B cell (primary cell): ENCODE measurements around the gene ACTMAP. TPM values are rescaled to one million over a fixed set of nuclear protein-coding genes. Genes with fewer than 3 reads are reported as not detected.

Experiments used
- ATAC-seq: fragments of 200-7000 bp; cut with Tn5 transposase; one replicate; pipeline ENCODE4 v1.10.0; 2021; ENCODE audit warnings: low read depth, mild to moderate bottlenecking, moderate number of reproducible peaks, moderate library complexity
- CTCF ChIA-PET: fragments of 350-600 bp; sonication (Branson Sonifier 250); formaldehyde crosslinking; loops from one replicate; lab custom pipeline; 2021; ENCODE audit warnings: antibody characterized with exemption, inconsistent platforms; lab: Charles Lee
- POLR2A ChIA-PET: fragments of 350-600 bp; sonication (Branson Sonifier 250); formaldehyde crosslinking; loops from one replicate; lab custom pipeline; 2021; ENCODE audit warnings: antibody characterized with exemption; lab: Charles Lee
- DNase-seq: peaks from one replicate; pipeline ENCODE4 v3.0.0; 2013
- H2AFZ ChIP-seq: 2 replicates; pipeline ENCODE4 v1.6.1; 2012; ENCODE audit warnings: mild to moderate bottlenecking, low read depth, low read length; ENCODE audit not compliant: insufficient read depth, poor library complexity, severe bottlenecking
- H3K27ac ChIP-seq, 2 donors: 1 replicate in 1 of 2; 2 replicates in 1 of 2; pipeline ENCODE4 v1.5.1; 2012 to 2013; ENCODE audit warnings: low read length in 2 of 2, mild to moderate bottlenecking in 2 of 2, moderate library complexity in 1 of 2
- H3K27me3 ChIP-seq, 4 experiments: fragments of 200-600 bp in 1 of 4; sonication (generic) in 1 of 4; replicated peaks in 1 of 4; 1 replicate in 2 of 4; 2 replicates in 2 of 4; pipeline versions ENCODE4 v1.6.1 to v1.7.0; 2013 to 2016; ENCODE audit warnings: low read length in 3 of 4, mild to moderate bottlenecking in 2 of 4, mixed read lengths in 1 of 4, moderate library complexity in 1 of 4; ENCODE audit not compliant: insufficient read depth in 4 of 4, control insufficient read depth in 3 of 4; ENCODE audit errors: control extremely low read depth in 1 of 4
- H3K36me3 ChIP-seq, 2 experiments: replicated peaks in 1 of 2; 1 replicate in 1 of 2; 2 replicates in 1 of 2; pipeline versions ENCODE4 v1.6.1 to v1.7.1; 2013; ENCODE audit warnings: low read length in 1 of 2; ENCODE audit not compliant: insufficient read depth in 2 of 2, control insufficient read depth in 1 of 2; ENCODE audit errors: control extremely low read depth in 1 of 2, extremely low read depth in 1 of 2
- H3K4me1 ChIP-seq, 2 donors: fragments of 200-600 bp in 1 of 2; sonication (generic) in 1 of 2; 1 replicate in 1 of 2; 2 replicates in 1 of 2; pipeline versions ENCODE4 v1.5.1 to v1.6.1; 2013 to 2017; ENCODE audit warnings: low read length in 2 of 2; ENCODE audit not compliant: control insufficient read depth in 2 of 2, insufficient read depth in 2 of 2
- H3K4me2 ChIP-seq: replicated peaks from 2 replicates; pipeline ENCODE3; 2012; ENCODE audit warnings: mild to moderate bottlenecking, low read depth, low read length; ENCODE audit not compliant: poor library complexity, severe bottlenecking
- H3K4me3 ChIP-seq, 5 experiments: fragments of 200-600 bp in 1 of 5; sonication (generic) in 1 of 5; 1 replicate in 3 of 5; 2 replicates in 2 of 5; pipeline versions ENCODE4 v1.5.1 to v1.7.0; 2011 to 2016; ENCODE audit warnings: low read length in 4 of 5, mild to moderate bottlenecking in 4 of 5, low read depth in 2 of 5, control low read depth in 1 of 5, moderate library complexity in 1 of 5; ENCODE audit not compliant: insufficient read depth in 1 of 5; ENCODE audit errors: control extremely low read depth in 1 of 5, extremely low read depth in 1 of 5
- H3K79me2 ChIP-seq: fragments of 200-600 bp; sonication (generic); one replicate; pipeline ENCODE4 v1.6.0; 2016; ENCODE audit warnings: low read length; ENCODE audit not compliant: control insufficient read depth, insufficient read depth
- H3K9ac ChIP-seq: fragments of 200-600 bp; sonication (generic); 2 replicates; pipeline ENCODE4 v1.6.1; 2017; ENCODE audit warnings: mild to moderate bottlenecking, low read length, moderate library complexity
- H3K9me3 ChIP-seq, 3 donors: one replicate each; pipeline versions ENCODE4 v1.6.1 to v1.7.1; 2013; ENCODE audit warnings: low read length in 2 of 3; ENCODE audit not compliant: control insufficient read depth in 2 of 3, insufficient read depth in 1 of 3; ENCODE audit errors: control extremely low read depth in 1 of 3
- H4K20me1 ChIP-seq: 2 replicates; pipeline ENCODE4 v1.6.0; 2012; ENCODE audit warnings: mild to moderate bottlenecking, low read length; ENCODE audit not compliant: insufficient read depth, control insufficient read depth, poor library complexity, severe bottlenecking
- H3K27ac Mint-ChIP-seq: one replicate; pipeline ENCODE4 v1.8.0; 2021; ENCODE audit warnings: mixed read lengths
- H3K27me3 Mint-ChIP-seq: one replicate; pipeline ENCODE4 v1.8.0; 2021; ENCODE audit warnings: mixed read lengths
- H3K4me1 Mint-ChIP-seq: one replicate; pipeline ENCODE4 v1.8.0; 2021; ENCODE audit warnings: mixed read lengths
- H3K4me3 Mint-ChIP-seq: one replicate; pipeline ENCODE4 v1.8.0; 2021; ENCODE audit warnings: mixed read lengths
- H3K9me3 Mint-ChIP-seq: one replicate; pipeline ENCODE4 v1.8.0; 2022; ENCODE audit warnings: mixed read lengths; ENCODE audit not compliant: insufficient read depth
- EZH2 ChIP-seq: IDR thresholded peaks from 2 replicates; pipeline ENCODE4 v1.6.1; 2012; ENCODE audit warnings: borderline replicate concordance, low read depth, mild to moderate bottlenecking, moderate library complexity, low read length; ENCODE audit not compliant: insufficient read depth, poor library complexity, severe bottlenecking
- WGBS: methylation state at CpG from one replicate; pipeline ENCODE4 v1.1.5; 2013; ENCODE audit warnings: missing lambda C conversion rate; ENCODE audit not compliant: insufficient coverage; 5-methylcytosine and 5-hydroxymethylcytosine counted together
- intact Hi-C: fragments of 100-400 bp; cut with micrococcal nuclease; formaldehyde crosslinking; loops from one replicate; pipeline ENCODE4 v1.10.0; 2022
- polyA plus RNA-seq: library from polyadenylated mRNA; depleted of rRNA; stranded (reverse); fragments of >200 nt; gene quantifications from 2 replicates; pipeline ENCODE4 v1.2.3, GENCODE V29; 2012
- total RNA-seq, 2 donors: library from RNA; stranded (reverse); fragments of 120-200 nt in 1 of 2; gene quantifications; 1 replicate in 1 of 2; 2 replicates in 1 of 2; pipeline versions ENCODE4 v1.2.3 to v1.2.4, GENCODE V29; 2013 to 2022
- TF ChIP-seq, protein P1 (sequence below): fragments of 200-600 bp; IDR thresholded peaks from one replicate; pipeline ENCODE4 v1.8.0; 2022; ENCODE audit warnings: antibody characterized with exemption, mild to moderate bottlenecking

The ACTMAP gene
- total and polyA plus RNA-seq, 2 donors (not counting 1 experiment from before 2014, with no cell fraction given) = 7.7 to 10.2 TPM

DNA sequence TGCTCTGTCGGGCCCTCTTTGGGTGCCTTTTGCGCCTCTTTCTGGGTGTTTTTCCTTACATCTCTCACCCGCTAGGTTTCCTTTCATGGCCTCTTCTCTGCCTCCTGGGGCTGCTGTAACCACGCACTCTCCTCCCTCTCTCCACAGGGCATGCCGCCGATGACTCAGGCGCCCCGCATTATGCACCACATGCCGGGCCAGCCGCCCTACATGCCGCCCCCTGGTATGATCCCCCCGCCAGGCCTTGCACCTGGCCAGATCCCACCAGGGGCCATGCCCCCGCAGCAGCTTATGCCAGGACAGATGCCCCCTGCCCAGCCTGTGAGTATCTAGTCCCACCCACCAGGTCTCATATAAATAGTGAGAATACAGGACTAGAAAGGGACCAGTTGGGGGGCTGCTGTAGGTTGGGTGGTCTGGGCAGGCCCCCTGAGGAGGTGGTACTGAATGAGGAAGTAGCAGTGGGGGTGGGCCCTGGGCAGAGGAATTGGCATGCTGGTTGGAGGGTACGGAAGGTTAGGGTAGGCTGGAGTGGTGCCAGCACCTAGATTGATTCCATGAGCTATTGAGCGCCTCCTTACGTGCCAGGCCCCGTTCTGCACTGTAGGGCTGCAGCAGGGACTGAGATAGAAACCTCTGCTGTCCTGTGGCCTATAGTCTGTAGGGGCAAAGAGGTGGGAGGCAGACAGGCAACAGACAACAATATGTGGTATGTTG, 12.6 kb upstream of the ACTMAP start:
- H3K4me1 Mint-ChIP-seq = peaks cover 9% of the 10 kb centered on the region

DNA sequence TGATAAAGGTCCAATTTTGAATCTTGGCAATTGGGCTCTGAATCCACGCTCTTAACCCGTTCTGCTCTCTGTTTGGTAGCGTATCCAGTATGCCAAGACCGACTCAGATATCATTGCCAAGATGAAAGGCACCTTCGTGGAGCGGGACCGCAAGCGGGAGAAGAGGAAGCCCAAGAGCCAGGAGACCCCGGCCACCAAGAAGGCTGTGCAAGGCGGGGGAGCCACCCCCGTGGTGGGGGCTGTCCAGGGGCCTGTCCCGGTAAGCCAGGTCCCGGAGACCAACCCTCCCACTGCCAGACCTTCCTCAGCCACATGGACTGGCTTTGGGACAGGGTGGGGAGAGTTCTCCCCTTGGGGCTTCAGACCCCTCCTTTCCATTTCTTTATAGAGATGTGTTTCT, 9.1 kb upstream of the ACTMAP start:
- no peak for TF ChIP-seq EZH2
- TF ChIP-seq, protein P1, sequence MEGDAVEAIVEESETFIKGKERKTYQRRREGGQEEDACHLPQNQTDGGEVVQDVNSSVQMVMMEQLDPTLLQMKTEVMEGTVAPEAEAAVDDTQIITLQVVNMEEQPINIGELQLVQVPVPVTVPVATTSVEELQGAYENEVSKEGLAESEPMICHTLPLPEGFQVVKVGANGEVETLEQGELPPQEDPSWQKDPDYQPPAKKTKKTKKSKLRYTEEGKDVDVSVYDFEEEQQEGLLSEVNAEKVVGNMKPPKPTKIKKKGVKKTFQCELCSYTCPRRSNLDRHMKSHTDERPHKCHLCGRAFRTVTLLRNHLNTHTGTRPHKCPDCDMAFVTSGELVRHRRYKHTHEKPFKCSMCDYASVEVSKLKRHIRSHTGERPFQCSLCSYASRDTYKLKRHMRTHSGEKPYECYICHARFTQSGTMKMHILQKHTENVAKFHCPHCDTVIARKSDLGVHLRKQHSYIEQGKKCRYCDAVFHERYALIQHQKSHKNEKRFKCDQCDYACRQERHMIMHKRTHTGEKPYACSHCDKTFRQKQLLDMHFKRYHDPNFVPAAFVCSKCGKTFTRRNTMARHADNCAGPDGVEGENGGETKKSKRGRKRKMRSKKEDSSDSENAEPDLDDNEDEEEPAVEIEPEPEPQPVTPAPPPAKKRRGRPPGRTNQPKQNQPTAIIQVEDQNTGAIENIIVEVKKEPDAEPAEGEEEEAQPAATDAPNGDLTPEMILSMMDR = no peak
- intact Hi-C loops = no loop called here
- peaks cover 25 to 26% of the 10 kb centered on the region in 2 donors for H3K4me1 ChIP-seq
- peaks cover 30 to 90% of the 10 kb centered on the region in 2 experiments for H3K36me3 ChIP-seq
- H3K9me3 ChIP-seq = no peaks in the 10 kb centered on the region
- no peak overlapping the region for H3K4me3 ChIP-seq
- POLR2A ChIA-PET = no interaction called here
- CTCF ChIA-PET = no interaction called here
- no peak overlapping the region for H3K4me2 ChIP-seq
- Mint-ChIP-seq H3K27me3 (no peaks in the 10 kb centered on the region), H3K27ac (no peak overlapping the region), H3K4me1 (peaks cover 35% of the 10 kb centered on the region), H3K4me3 (no peak overlapping the region), H3K9me3 (no peaks in the 10 kb centered on the region)
- H4K20me1 ChIP-seq = peaks cover 93% of the 10 kb centered on the region
- DNase-seq (no peak), ATAC-seq (no peak)
- peaks cover 74% of the 10 kb centered on the region for H3K79me2 ChIP-seq
- 98% methylated on average over 8 of the region's 13 CpGs for WGBS
- H3K9ac ChIP-seq = no peak overlapping the region
- H3K27me3 ChIP-seq = no peaks in the 10 kb centered on the region
- H2AFZ ChIP-seq = no peak overlapping the region
- no peak overlapping the region for H3K27ac ChIP-seq

More for the DNA sequence above, 12.6 kb upstream of the ACTMAP start:
- H2AFZ ChIP-seq = no peak overlapping the region
- 94% methylated on average over 11 of the region's 17 CpGs for WGBS
- H3K4me1 ChIP-seq = no peaks in the 10 kb centered on the region
- H3K9me3 Mint-ChIP-seq = no peaks in the 10 kb centered on the region
- DNase-seq (no peak), ATAC-seq (no peak)
- H3K36me3 ChIP-seq = peaks cover 20 to 81% of the 10 kb centered on the region in 2 experiments
- no peaks in the 10 kb centered on the region for H3K27me3 Mint-ChIP-seq
- H4K20me1 ChIP-seq = peaks cover 63% of the 10 kb centered on the region
- ChIA-PET CTCF (no interaction called here), POLR2A (interaction anchor here (0.9 kb wide), 1 partner anchor 10 kb away, joined by 5 read pairs; no protein-coding TSS in a partner anchor)
- no peak overlapping the region for H3K9ac ChIP-seq
- H3K9me3 ChIP-seq = no peaks in the 10 kb centered on the region
- no peak overlapping the region for H3K4me3 Mint-ChIP-seq
- no peak overlapping the region for H3K27ac ChIP-seq
- H3K79me2 ChIP-seq = peaks cover 42% of the 10 kb centered on the region
- no peak overlapping the region for H3K27ac Mint-ChIP-seq
- TF ChIP-seq, protein P1 = no peak
- TF ChIP-seq EZH2 = no peak
- intact Hi-C loops = no loop called here
- no peak overlapping the region for H3K4me2 ChIP-seq
- H3K4me3 ChIP-seq = no peak overlapping the region
- H3K27me3 ChIP-seq = no peaks in the 10 kb centered on the region
